G401.6 (cell line): ENCODE results near the gene DHRSX.

ENCODE experiments used
- FAIRE-seq: peaks from 2 replicates; lab custom pipeline; 2012; peaks lifted over from hg19 to GRCh38; lab: Jason Lieb, UNC

Gene DHRSX

GRCh38 chrX:2187352-2188115 is 313.2 kb downstream of the DHRSX start:
- no peak for FAIRE-seq

DNA sequence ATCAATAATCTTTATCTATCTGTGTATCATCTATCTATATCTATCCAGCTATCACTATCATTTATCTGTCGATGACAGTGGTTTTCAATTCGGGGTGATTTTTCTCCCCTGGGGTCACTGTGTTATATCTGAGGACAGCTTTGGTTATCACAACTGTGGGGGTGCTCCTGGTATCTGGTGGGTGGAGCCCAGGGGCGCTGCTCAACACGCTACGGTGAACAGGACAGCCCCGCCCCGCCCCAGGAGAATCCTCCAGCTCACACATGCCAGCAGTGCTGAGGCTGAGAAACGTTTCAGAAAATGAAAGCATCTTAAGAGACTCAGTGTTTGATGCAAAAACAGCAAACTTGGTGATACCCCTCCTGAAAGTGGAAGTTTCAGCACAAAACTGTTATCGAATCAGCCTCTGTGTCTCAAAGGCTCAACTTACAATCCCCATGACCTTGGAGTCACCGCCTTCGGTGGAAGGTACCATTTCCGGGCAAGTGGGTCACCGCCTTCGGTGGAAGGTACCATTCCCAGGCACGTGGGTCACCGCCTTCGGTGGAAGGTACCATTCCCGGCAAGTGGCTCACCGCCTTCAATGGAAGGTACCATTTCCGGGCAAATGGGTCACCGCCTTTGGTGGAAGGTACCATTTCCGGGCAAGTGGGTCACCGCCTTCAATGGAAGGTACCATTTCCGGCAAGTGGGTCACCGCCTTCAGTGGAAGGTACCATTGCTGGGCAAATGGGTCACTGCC is 315.3 kb downstream of the DHRSX start:
- no peak for FAIRE-seq

DNA sequence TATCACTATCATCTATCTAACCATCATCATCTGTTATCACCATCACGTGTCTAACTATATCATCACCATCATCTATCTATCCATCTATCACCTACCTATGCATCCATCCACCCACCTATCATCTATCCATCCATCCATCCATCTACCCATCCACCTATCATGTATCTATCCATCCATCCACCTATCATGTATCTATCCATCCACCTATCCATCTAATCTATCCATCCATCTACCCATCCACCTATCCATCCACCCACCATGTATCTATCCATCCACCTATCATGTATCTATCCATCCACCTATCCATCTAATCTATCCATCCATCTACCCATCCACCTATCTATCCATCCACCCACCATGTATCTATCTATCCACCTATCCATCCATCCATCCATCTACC is 316.7 kb downstream of the DHRSX start:
- no peak for FAIRE-seq

GRCh38 chrX:2183193-2183725 is 317.5 kb downstream of the DHRSX start:
- no peak for FAIRE-seq

GRCh38 chrX:2177541-2177940 is 323.2 kb downstream of the DHRSX start:
- no peak for FAIRE-seq

DNA sequence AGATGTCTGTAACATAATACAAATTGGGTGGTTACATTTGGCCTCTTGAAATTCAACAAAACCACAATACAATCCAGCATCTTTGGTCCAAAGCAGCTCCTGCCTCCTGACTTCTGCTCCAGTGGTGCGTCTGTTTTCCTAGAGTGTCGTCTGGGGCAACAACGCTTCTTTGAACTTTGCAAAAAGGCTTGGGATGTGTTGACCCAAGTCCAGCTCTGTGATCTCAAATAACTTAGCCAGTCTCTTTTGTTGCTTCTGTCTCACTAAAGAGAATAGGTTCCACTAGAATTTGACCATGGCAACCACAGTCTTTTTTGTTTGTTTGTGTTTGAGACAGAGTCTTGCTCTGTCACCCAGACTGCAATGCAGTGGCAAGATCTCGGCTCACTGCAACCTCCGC is 324.0 kb downstream of the DHRSX start:
- no peak for FAIRE-seq

GRCh38 chrX:2176274-2176673 is 324.5 kb downstream of the DHRSX start:
- no peak for FAIRE-seq

- FAIRE-seq, result no peak
Observed at GRCh38 chrX:2172359-2172758, 328.4 kb downstream of the DHRSX start.
